Measurements from ENCODE around the gene PJA2. TPM values are rescaled to one million over a fixed set of nuclear protein-coding genes. Genes with fewer than 3 reads are reported as not detected.

Gene PJA2
- polyA plus RNA-seq, 1 donor from 2014 or later: 142 TPM

DNA sequence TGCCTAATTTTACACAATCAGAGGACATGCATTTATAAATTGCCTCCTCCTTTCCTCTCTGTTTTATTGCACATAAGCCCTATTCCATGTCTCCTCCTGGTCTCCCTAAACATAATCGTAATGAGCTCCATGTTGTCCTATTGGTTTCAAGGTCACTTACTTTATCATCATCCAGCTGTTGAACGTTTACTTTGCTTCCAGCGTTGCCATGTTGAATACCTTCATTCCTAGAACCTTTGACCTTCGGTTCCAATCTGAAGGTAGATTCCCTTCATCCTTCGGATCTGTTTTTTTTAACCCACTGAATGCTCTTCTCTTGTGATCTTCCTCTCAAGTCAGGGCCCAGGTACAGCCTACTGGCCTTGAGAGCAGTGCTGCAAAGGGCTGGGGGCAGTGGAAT, 84.3 kb downstream of the PJA2 start:
- H3K4me3 ChIP-seq (ENCODE audit: low read length): no peak overlapping the region
- no peaks in the 10 kb centered on the region for H3K36me3 ChIP-seq (ENCODE audit: insufficient read depth, low read length)
- H3K4me2 ChIP-seq (ENCODE audit: low read length): no peak overlapping the region
- H3F3A ChIP-seq (ENCODE audit: insufficient read depth, low read length, poor library complexity, severe bottlenecking): no peaks in the 10 kb centered on the region
- no peaks in the 10 kb centered on the region for H3K27me3 ChIP-seq (ENCODE audit: insufficient read depth, low read depth, low read length)
- H3K9me2 ChIP-seq (ENCODE audit: insufficient read depth, low read length): no peaks in the 10 kb centered on the region
- no peaks in the 10 kb centered on the region for H3K79me2 ChIP-seq (replicated peaks; ENCODE audit: insufficient read depth, low read length)
- no peak overlapping the region for H3K27ac ChIP-seq (ENCODE audit: low read length)
- H3K9ac ChIP-seq (ENCODE audit: low read length): no peak overlapping the region
- no peaks in the 10 kb centered on the region for H4K20me1 ChIP-seq (ENCODE audit: insufficient read depth)
- TF ChIP-seq EZH2 (IDR thresholded peaks at IDR 0.05; ENCODE audit: borderline replicate concordance, insufficient read depth, low read length, poor library complexity, severe bottlenecking) (no peak), EP300 (conservative IDR thresholded peaks at IDR 0.05; ENCODE audit: poor library complexity, severe bottlenecking) (no peak), SMC3 (conservative IDR thresholded peaks at IDR 0.05; ENCODE audit: poor library complexity) (no peak), MXI1 (conservative IDR thresholded peaks at IDR 0.05; ENCODE audit: poor library complexity, severe bottlenecking) (no peak), RAD21 (conservative IDR thresholded peaks at IDR 0.05) (no peak), TAF1 (IDR thresholded peaks at IDR 0.05; ENCODE audit: low read depth) (no peak), POLR2AphosphoS5 (IDR thresholded peaks at IDR 0.05) (no peak)
- TF ChIP-seq, protein P1, sequence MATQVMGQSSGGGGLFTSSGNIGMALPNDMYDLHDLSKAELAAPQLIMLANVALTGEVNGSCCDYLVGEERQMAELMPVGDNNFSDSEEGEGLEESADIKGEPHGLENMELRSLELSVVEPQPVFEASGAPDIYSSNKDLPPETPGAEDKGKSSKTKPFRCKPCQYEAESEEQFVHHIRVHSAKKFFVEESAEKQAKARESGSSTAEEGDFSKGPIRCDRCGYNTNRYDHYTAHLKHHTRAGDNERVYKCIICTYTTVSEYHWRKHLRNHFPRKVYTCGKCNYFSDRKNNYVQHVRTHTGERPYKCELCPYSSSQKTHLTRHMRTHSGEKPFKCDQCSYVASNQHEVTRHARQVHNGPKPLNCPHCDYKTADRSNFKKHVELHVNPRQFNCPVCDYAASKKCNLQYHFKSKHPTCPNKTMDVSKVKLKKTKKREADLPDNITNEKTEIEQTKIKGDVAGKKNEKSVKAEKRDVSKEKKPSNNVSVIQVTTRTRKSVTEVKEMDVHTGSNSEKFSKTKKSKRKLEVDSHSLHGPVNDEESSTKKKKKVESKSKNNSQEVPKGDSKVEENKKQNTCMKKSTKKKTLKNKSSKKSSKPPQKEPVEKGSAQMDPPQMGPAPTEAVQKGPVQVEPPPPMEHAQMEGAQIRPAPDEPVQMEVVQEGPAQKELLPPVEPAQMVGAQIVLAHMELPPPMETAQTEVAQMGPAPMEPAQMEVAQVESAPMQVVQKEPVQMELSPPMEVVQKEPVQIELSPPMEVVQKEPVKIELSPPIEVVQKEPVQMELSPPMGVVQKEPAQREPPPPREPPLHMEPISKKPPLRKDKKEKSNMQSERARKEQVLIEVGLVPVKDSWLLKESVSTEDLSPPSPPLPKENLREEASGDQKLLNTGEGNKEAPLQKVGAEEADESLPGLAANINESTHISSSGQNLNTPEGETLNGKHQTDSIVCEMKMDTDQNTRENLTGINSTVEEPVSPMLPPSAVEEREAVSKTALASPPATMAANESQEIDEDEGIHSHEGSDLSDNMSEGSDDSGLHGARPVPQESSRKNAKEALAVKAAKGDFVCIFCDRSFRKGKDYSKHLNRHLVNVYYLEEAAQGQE (IDR thresholded peaks at IDR 0.05; ENCODE audit: borderline replicate concordance): no peak
- TF ChIP-seq, protein P2, sequence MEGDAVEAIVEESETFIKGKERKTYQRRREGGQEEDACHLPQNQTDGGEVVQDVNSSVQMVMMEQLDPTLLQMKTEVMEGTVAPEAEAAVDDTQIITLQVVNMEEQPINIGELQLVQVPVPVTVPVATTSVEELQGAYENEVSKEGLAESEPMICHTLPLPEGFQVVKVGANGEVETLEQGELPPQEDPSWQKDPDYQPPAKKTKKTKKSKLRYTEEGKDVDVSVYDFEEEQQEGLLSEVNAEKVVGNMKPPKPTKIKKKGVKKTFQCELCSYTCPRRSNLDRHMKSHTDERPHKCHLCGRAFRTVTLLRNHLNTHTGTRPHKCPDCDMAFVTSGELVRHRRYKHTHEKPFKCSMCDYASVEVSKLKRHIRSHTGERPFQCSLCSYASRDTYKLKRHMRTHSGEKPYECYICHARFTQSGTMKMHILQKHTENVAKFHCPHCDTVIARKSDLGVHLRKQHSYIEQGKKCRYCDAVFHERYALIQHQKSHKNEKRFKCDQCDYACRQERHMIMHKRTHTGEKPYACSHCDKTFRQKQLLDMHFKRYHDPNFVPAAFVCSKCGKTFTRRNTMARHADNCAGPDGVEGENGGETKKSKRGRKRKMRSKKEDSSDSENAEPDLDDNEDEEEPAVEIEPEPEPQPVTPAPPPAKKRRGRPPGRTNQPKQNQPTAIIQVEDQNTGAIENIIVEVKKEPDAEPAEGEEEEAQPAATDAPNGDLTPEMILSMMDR (IDR thresholded peaks at IDR 0.05; ENCODE audit: poor library complexity, severe bottlenecking): no peak
- no peaks in the 10 kb centered on the region for H3K9me3 ChIP-seq (ENCODE audit: low read length)
- no peak overlapping the region for H2AFZ ChIP-seq (ENCODE audit: low read depth, low read length)

DNA sequence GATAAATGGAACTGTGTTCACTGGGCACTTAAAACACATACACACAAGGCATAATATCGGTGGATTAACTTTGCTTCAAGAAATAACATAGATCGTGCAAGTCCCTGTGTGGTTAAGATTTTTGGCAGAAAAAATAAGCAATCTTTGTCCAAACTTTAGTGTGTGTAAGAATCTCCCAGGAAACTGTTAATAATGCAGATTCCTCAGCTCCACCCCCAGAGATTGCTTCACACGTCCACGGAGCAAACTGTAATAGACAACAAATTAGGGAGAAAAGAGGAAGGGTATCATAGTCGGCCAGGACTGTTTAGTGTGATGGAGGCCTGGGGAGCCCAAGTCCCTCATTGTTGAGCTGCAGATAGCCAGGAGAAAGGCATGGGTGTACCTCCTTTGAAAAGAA, 84.8 kb downstream of the PJA2 start:
- H3K4me3 ChIP-seq (ENCODE audit: low read length): no peak overlapping the region
- no peaks in the 10 kb centered on the region for H3K9me2 ChIP-seq (ENCODE audit: insufficient read depth, low read length)
- H3K79me2 ChIP-seq (replicated peaks; ENCODE audit: insufficient read depth, low read length): no peaks in the 10 kb centered on the region
- TF ChIP-seq MXI1 (conservative IDR thresholded peaks at IDR 0.05; ENCODE audit: poor library complexity, severe bottlenecking): no peak
- no peak for TF ChIP-seq EZH2 (IDR thresholded peaks at IDR 0.05; ENCODE audit: borderline replicate concordance, insufficient read depth, low read length, poor library complexity, severe bottlenecking)
- no peak for TF ChIP-seq TAF1 (IDR thresholded peaks at IDR 0.05; ENCODE audit: low read depth)
- TF ChIP-seq EP300 (conservative IDR thresholded peaks at IDR 0.05; ENCODE audit: poor library complexity, severe bottlenecking): no peak
- TF ChIP-seq POLR2AphosphoS5 (IDR thresholded peaks at IDR 0.05): no peak
- TF ChIP-seq, protein P2 (IDR thresholded peaks at IDR 0.05; ENCODE audit: poor library complexity, severe bottlenecking): no peak
- no peak for TF ChIP-seq SMC3 (conservative IDR thresholded peaks at IDR 0.05; ENCODE audit: poor library complexity)
- H3K27me3 ChIP-seq (ENCODE audit: insufficient read depth, low read depth, low read length): no peaks in the 10 kb centered on the region
- H3K9ac ChIP-seq (ENCODE audit: low read length): no peak overlapping the region
- H2AFZ ChIP-seq (ENCODE audit: low read depth, low read length): no peak overlapping the region
- no peaks in the 10 kb centered on the region for H4K20me1 ChIP-seq (ENCODE audit: insufficient read depth)
- no peak overlapping the region for H3K4me2 ChIP-seq (ENCODE audit: low read length)
- no peaks in the 10 kb centered on the region for H3K36me3 ChIP-seq (ENCODE audit: insufficient read depth, low read length)
- H3K9me3 ChIP-seq (ENCODE audit: low read length): no peaks in the 10 kb centered on the region
- no peak overlapping the region for H3K27ac ChIP-seq (ENCODE audit: low read length)
- H3F3A ChIP-seq (ENCODE audit: insufficient read depth, low read length, poor library complexity, severe bottlenecking): no peaks in the 10 kb centered on the region
